ENCODE data around the gene ENHO.

Gene ENHO

GRCh38 chr9:34521406-34522045 lies 1.3 kb downstream of the ENHO start:
- Histone ChIP-seq H3K4me3 (ENCODE audit: low read length) (no peak overlapping the region), H4K20me1 (ENCODE audit: control insufficient read depth, insufficient read depth, low read depth, low read length) (no peaks in the 10 kb centered on the region), H3K4me2 (ENCODE audit: low read length) (no peak overlapping the region), H3K4me1 (ENCODE audit: control insufficient read depth, low read length) (peaks cover 20% of the 10 kb centered on the region), H3F3A (ENCODE audit: control insufficient read depth, insufficient read depth) (no peaks in the 10 kb centered on the region), H3K36me3 (ENCODE audit: control insufficient read depth, low read length) (no peaks in the 10 kb centered on the region), H3K79me2 (ENCODE audit: control insufficient read depth, low read length) (no peaks in the 10 kb centered on the region), H3K9me2 (replicated peaks; ENCODE audit: control insufficient read depth, low read length) (no peaks in the 10 kb centered on the region), H3K9me3 (ENCODE audit: control insufficient read depth, insufficient read depth, low read length) (no peaks in the 10 kb centered on the region), H3K27me3 (ENCODE audit: control insufficient read depth, low read length) (peaks cover 48% of the 10 kb centered on the region), H3K27ac (ENCODE audit: low read depth, low read length) (no peak overlapping the region)
- TF ChIP-seq EZH2phosphoT487 (IDR thresholded peaks at IDR 0.05; ENCODE audit: borderline replicate concordance, low read length): no peak
- TF ChIP-seq, protein P1, sequence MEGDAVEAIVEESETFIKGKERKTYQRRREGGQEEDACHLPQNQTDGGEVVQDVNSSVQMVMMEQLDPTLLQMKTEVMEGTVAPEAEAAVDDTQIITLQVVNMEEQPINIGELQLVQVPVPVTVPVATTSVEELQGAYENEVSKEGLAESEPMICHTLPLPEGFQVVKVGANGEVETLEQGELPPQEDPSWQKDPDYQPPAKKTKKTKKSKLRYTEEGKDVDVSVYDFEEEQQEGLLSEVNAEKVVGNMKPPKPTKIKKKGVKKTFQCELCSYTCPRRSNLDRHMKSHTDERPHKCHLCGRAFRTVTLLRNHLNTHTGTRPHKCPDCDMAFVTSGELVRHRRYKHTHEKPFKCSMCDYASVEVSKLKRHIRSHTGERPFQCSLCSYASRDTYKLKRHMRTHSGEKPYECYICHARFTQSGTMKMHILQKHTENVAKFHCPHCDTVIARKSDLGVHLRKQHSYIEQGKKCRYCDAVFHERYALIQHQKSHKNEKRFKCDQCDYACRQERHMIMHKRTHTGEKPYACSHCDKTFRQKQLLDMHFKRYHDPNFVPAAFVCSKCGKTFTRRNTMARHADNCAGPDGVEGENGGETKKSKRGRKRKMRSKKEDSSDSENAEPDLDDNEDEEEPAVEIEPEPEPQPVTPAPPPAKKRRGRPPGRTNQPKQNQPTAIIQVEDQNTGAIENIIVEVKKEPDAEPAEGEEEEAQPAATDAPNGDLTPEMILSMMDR (IDR thresholded peaks at IDR 0.05; ENCODE audit: low read depth, low read length, poor library complexity, severe bottlenecking): no peak

- Histone ChIP-seq H3K9me3 (ENCODE audit: control insufficient read depth, insufficient read depth, low read length) (no peaks in the 10 kb centered on the region), H3K27ac (ENCODE audit: low read depth, low read length) (no peak overlapping the region), H3K4me1 (ENCODE audit: control insufficient read depth, low read length) (peaks cover 20% of the 10 kb centered on the region), H3K4me3 (ENCODE audit: low read length) (no peak overlapping the region), H3F3A (ENCODE audit: control insufficient read depth, insufficient read depth) (no peaks in the 10 kb centered on the region), H4K20me1 (ENCODE audit: control insufficient read depth, insufficient read depth, low read depth, low read length) (no peaks in the 10 kb centered on the region), H3K9me2 (replicated peaks; ENCODE audit: control insufficient read depth, low read length) (no peaks in the 10 kb centered on the region), H3K4me2 (ENCODE audit: low read length) (no peak overlapping the region), H3K27me3 (ENCODE audit: control insufficient read depth, low read length) (peaks cover 45% of the 10 kb centered on the region), H3K36me3 (ENCODE audit: control insufficient read depth, low read length) (no peaks in the 10 kb centered on the region), H3K79me2 (ENCODE audit: control insufficient read depth, low read length) (no peaks in the 10 kb centered on the region)
- TF ChIP-seq, protein P1 (IDR thresholded peaks at IDR 0.05; ENCODE audit: low read depth, low read length, poor library complexity, severe bottlenecking): no peak
- TF ChIP-seq EZH2phosphoT487 (IDR thresholded peaks at IDR 0.05; ENCODE audit: borderline replicate concordance, low read length): no peak
These were observed 2.0 kb downstream of the ENHO start for GRCh38 chr9:34520505-34521385.

- Histone ChIP-seq H3F3A (ENCODE audit: control insufficient read depth, insufficient read depth) (no peaks in the 10 kb centered on the region), H3K9me2 (replicated peaks; ENCODE audit: control insufficient read depth, low read length) (no peaks in the 10 kb centered on the region), H3K79me2 (ENCODE audit: control insufficient read depth, low read length) (no peaks in the 10 kb centered on the region), H3K36me3 (ENCODE audit: control insufficient read depth, low read length) (no peaks in the 10 kb centered on the region), H3K27ac (ENCODE audit: low read depth, low read length) (no peak overlapping the region), H4K20me1 (ENCODE audit: control insufficient read depth, insufficient read depth, low read depth, low read length) (no peaks in the 10 kb centered on the region), H3K9me3 (ENCODE audit: control insufficient read depth, insufficient read depth, low read length) (no peaks in the 10 kb centered on the region), H3K4me3 (ENCODE audit: low read length) (no peak overlapping the region), H3K4me2 (ENCODE audit: low read length) (no peak overlapping the region), H3K27me3 (ENCODE audit: control insufficient read depth, low read length) (peaks cover 40% of the 10 kb centered on the region), H3K4me1 (ENCODE audit: control insufficient read depth, low read length) (peaks cover 20% of the 10 kb centered on the region)
- no peak for TF ChIP-seq EZH2phosphoT487 (IDR thresholded peaks at IDR 0.05; ENCODE audit: borderline replicate concordance, low read length)
- TF ChIP-seq, protein P1 (IDR thresholded peaks at IDR 0.05; ENCODE audit: low read depth, low read length, poor library complexity, severe bottlenecking): no peak
These were observed 2.7 kb downstream of the ENHO start for GRCh38 chr9:34520096-34520495.

All from DOHH2 (cell line).